Mucosa of stomach (tissue), 1 donor: ENCODE results near the gene SLC13A4.
"Not testable (repeated sequence)": the region's sequence is repeated elsewhere in the genome, so short reads cannot be mapped to it uniquely, and the experiment has no call there.

Experiments used
- H3K27me3 ChIP-seq: one replicate; pipeline ENCODE4 v1.7.0; 2013; ENCODE audit warnings: mild to moderate bottlenecking, low read length; ENCODE audit not compliant: control insufficient read depth, insufficient read depth
- H3K36me3 ChIP-seq: one replicate; pipeline ENCODE4 v1.7.0; 2013; ENCODE audit warnings: low read length; ENCODE audit not compliant: control insufficient read depth, insufficient read depth
- H3K4me1 ChIP-seq: one replicate; pipeline ENCODE4 v1.7.0; 2013; ENCODE audit warnings: mild to moderate bottlenecking, low read length; ENCODE audit not compliant: control insufficient read depth, insufficient read depth
- H3K4me3 ChIP-seq: one replicate; pipeline ENCODE4 v1.7.0; 2013; ENCODE audit warnings: low read length
- H3K9ac ChIP-seq: one replicate; pipeline ENCODE4 v1.7.0; 2013; ENCODE audit warnings: mild to moderate bottlenecking, low read length, moderate library complexity
- H3K9me3 ChIP-seq: one replicate; pipeline ENCODE4 v1.7.0; 2013; ENCODE audit warnings: mild to moderate bottlenecking, low read length, moderate library complexity; ENCODE audit not compliant: control insufficient read depth
- donor health status: Pancreatic carcinoma.

SLC13A4 gene

DNA sequence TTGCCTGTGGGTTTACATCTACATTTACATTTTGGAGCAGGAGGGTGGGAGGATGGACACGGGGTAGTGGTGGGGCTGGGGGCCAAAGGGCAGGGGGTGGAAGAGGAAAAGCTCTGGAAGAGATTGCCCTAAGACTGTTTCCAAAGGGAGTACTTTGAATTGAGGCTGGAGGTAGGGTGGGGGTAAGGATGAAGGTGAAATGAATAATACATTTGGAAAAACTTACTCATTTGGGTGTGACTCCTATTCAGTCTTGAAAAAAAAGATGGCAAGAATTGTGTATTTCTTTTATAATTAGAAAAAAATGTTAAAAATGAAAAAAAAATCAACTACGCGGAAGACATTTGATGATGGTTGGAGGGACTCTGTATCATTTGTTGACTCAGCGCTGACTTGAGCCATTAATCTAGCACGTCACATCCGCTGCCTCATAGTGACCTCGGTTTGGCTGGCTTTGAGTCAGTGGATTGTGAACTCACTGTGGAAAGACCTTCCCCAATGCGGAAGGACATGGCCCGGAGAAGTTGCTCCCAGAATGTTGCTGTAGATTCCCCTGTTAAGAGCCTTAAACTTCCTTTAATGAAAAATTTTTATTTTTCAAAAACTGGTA, 17.8 kb upstream of the SLC13A4 start:
- Histone ChIP-seq H3K36me3 (no peaks in the 10 kb centered on the region), H3K4me1 (no peaks in the 10 kb centered on the region), H3K4me3 (no peak overlapping the region), H3K9ac (no peak overlapping the region), H3K27me3 (no peaks in the 10 kb centered on the region), H3K9me3 (no peaks in the 10 kb centered on the region)

- H3K4me3 ChIP-seq, result no peak overlapping the region
- no peaks in the 10 kb centered on the region for H3K4me1 ChIP-seq
- no peaks in the 10 kb centered on the region for H3K27me3 ChIP-seq
These were observed 17.1 kb upstream of the SLC13A4 start for GRCh38 chr7:135744938-135745702.

GRCh38 chr7:135743907-135744731, 16.1 kb upstream of the SLC13A4 start:
- H3K9me3 ChIP-seq, result no peaks in the 10 kb centered on the region
- no peaks in the 10 kb centered on the region for H3K36me3 ChIP-seq
- no peaks in the 10 kb centered on the region for H3K27me3 ChIP-seq
- no peaks in the 10 kb centered on the region for H3K4me1 ChIP-seq
- no peak overlapping the region for H3K4me3 ChIP-seq
- H3K9ac ChIP-seq, result no peak overlapping the region

More at GRCh38 chr7:135744938-135745702, 17.1 kb upstream of the SLC13A4 start:
- Histone ChIP-seq H3K36me3 (no peaks in the 10 kb centered on the region), H3K9ac (no peak overlapping the region), H3K9me3 (no peaks in the 10 kb centered on the region)

GRCh38 chr7:135742371-135742770, 14.4 kb upstream of the SLC13A4 start:
- Histone ChIP-seq H3K9me3 (no peaks in the 10 kb centered on the region), H3K9ac (no peak overlapping the region), H3K36me3 (no peaks in the 10 kb centered on the region), H3K4me1 (no peaks in the 10 kb centered on the region), H3K4me3 (no peak overlapping the region), H3K27me3 (no peaks in the 10 kb centered on the region)

GRCh38 chr7:135741905-135742304, 13.9 kb upstream of the SLC13A4 start:
- Histone ChIP-seq H3K9me3 (no peaks in the 10 kb centered on the region), H3K4me3 (no peak overlapping the region), H3K9ac (no peak overlapping the region), H3K36me3 (no peaks in the 10 kb centered on the region), H3K4me1 (no peaks in the 10 kb centered on the region), H3K27me3 (no peaks in the 10 kb centered on the region)

- Histone ChIP-seq H3K4me1 (no peaks in the 10 kb centered on the region), H3K9me3 (no peaks in the 10 kb centered on the region), H3K27me3 (no peaks in the 10 kb centered on the region), H3K4me3 (no peak overlapping the region), H3K9ac (no peak overlapping the region), H3K36me3 (no peaks in the 10 kb centered on the region)
These were observed 12.9 kb upstream of the SLC13A4 start for GRCh38 chr7:135740889-135741288.

DNA sequence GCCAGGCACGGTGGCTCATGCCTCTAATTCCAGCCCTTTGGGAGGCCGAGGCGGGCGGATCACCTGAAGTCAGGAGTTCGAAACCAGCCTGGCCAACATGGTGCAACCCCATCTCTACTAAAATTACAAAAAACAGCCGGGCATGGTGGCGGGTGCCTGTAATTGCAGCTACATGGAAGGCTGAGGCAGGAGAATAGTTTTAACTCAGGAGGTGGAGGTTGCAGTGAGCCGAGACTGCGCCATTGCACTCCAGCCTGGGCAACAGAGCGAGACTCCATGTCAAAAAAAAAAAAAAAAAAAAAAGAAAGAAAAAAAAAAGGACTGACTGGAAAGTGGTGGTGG, 9.3 kb upstream of the SLC13A4 start:
- not testable (repeated sequence) for H3K9me3 ChIP-seq, H3K4me1 ChIP-seq, H3K9ac ChIP-seq, H3K36me3 ChIP-seq, H3K27me3 ChIP-seq, H3K4me3 ChIP-seq

GRCh38 chr7:135736586-135737305, 8.8 kb upstream of the SLC13A4 start:
- Histone ChIP-seq H3K27me3 (no peaks in the 10 kb centered on the region), H3K4me1 (no peaks in the 10 kb centered on the region), H3K9ac (no peak overlapping the region), H3K4me3 (no peak overlapping the region), H3K9me3 (no peaks in the 10 kb centered on the region), H3K36me3 (no peaks in the 10 kb centered on the region)

DNA sequence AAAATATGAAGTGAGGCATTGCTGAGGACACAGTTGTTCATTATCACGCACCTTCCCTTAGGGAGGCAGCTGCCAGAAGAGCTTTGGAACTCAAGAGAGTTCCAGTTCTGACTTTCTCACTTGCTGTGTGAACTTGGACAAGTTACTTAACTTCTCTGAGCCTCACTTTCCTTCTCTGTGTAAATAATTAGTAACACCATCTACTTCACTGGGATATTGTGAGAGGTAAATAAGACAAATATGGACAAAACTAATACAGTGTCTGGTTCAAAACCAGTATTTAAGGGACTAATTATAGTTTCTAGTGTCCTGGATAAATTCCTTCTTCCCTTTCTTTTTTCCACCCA, 6.3 kb upstream of the SLC13A4 start:
- H3K9ac ChIP-seq, result no peak overlapping the region
- H3K36me3 ChIP-seq, result no peaks in the 10 kb centered on the region
- H3K9me3 ChIP-seq, result no peaks in the 10 kb centered on the region
- H3K4me3 ChIP-seq, result no peak overlapping the region
- no peaks in the 10 kb centered on the region for H3K27me3 ChIP-seq
- no peaks in the 10 kb centered on the region for H3K4me1 ChIP-seq

- Histone ChIP-seq H3K9me3 (no peaks in the 10 kb centered on the region), H3K4me1 (no peaks in the 10 kb centered on the region), H3K4me3 (no peak overlapping the region), H3K27me3 (no peaks in the 10 kb centered on the region), H3K9ac (no peak overlapping the region), H3K36me3 (no peaks in the 10 kb centered on the region)
These were observed 5.8 kb upstream of the SLC13A4 start for GRCh38 chr7:135733603-135734342.

DNA sequence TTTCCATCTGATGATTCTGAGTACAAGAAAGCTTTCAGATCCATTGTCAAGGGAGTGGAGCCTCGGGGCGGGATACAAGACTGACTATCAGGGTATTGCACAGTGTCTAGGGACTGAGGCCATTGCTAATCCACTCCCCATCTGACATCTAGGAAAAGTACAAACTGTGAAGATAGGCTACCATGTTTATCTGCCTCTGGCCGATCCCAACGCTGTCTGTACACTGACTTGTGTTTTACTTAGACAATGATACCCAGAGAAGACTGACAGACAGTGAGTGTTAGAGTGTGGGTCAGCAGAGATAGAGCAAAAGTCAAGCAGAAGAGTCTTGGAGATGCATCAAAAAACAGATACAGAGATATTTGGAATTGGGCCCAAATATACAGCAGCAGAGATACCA, 3.1 kb upstream of the SLC13A4 start:
- H3K9ac ChIP-seq, result no peak overlapping the region
- no peaks in the 10 kb centered on the region for H3K9me3 ChIP-seq
- H3K4me1 ChIP-seq, result no peaks in the 10 kb centered on the region
- no peaks in the 10 kb centered on the region for H3K36me3 ChIP-seq
- no peak overlapping the region for H3K4me3 ChIP-seq
- no peaks in the 10 kb centered on the region for H3K27me3 ChIP-seq
